Umbilical cord (tissue), 2 donors: ENCODE data around the gene GAS2L1. TPM values are rescaled to one million over a fixed set of nuclear protein-coding genes. Genes with fewer than 3 reads are reported as not detected.

ENCODE experiments used
- DNase-seq: peaks from one replicate; pipeline ENCODE4 v3.0.0-alpha.2; 2015; ENCODE audit warnings: low spot score
- total RNA-seq: library from RNA; depleted of rRNA; stranded (reverse); fragments of >200 nt; gene quantifications from one replicate; pipeline ENCODE4 v1.2.3, GENCODE V29; 2014; ENCODE audit warnings: low replicate concordance; ENCODE audit not compliant: insufficient read depth

Gene GAS2L1
- total RNA-seq, 1 donor from 2014 or later, result 1.7 TPM

DNA sequence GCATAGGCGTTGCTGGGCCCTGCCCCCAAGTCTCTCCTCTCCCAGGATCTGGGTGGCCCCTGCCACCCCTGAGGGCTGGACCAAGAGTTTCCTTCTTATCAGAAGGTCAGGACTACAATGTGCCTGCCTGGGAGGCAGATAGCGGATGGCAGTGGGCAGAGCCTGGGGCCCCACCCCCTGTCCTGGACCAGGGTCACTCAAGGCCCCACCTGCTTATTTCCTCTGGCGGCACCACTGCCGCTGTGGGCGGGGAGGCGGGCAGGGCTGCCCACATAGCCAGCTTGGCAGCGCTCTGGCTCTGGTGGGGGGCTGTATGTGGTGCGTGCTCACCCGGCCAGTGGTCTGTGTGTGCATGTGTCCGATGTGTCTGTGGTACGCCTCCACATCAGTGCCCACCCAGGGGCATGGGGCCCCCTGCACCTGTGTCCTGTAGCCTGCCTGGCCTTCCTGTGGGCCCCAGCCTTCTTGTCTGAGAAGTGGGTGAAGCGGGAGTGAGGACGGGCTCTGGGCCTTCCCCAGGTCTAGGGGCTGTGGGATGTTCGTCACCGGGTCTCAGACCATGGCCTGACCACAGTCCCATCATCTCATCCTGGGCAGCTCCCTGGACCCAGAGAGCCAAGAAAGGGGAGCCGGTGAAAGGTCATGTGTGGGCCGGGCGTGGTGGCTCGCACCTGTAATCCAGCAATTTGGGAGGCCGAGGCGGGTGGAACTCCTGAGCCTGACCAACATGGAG lies 3.0 kb downstream of the GAS2L1 start:
- DNase-seq, result no peak

DNA sequence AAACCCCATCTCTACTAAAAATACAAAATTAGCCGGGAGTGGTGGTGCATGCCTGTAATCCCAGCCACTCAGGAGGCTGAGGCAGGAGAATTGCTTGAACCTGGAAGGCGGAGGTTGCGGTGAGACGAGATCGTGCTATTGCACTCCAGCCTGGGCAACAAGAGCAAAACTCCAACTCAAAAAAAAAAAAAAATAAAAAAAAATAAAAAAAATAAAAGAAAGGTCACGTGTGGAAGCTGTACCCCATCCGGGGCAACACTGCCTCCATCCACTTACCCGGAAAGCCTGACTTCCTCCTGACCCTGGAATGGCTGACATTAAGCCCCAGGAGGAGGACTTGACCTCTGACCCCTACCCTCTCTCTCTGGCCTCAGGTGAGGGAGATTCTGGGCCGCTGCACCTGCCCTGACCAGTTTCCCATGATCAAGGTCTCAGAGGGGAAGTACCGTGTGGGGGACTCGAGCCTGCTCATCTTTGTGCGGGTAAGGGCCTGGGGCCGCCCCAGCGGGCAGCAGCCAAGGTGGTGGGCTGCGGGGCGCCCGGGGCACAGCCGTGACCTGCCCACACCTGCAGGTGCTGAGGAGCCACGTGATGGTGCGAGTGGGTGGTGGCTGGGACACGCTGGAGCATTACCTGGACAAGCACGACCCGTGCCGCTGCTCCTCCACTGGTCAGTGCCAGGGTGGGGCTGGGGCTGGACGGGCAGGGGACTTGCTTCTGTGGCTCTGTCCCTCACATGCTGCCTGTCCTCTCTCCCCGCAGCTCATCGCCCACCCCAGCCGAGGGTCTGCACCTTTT lies 3.8 kb downstream of the GAS2L1 start:
- DNase-seq, result no peak

- DNase-seq, result peak; percentile 98
Measured at GRCh38 chr22:29310863-29311339, 4.5 kb downstream of the GAS2L1 start.

- no peak for DNase-seq
Measured at GRCh38 chr22:29311464-29312217, 5.2 kb downstream of the GAS2L1 start.

DNA sequence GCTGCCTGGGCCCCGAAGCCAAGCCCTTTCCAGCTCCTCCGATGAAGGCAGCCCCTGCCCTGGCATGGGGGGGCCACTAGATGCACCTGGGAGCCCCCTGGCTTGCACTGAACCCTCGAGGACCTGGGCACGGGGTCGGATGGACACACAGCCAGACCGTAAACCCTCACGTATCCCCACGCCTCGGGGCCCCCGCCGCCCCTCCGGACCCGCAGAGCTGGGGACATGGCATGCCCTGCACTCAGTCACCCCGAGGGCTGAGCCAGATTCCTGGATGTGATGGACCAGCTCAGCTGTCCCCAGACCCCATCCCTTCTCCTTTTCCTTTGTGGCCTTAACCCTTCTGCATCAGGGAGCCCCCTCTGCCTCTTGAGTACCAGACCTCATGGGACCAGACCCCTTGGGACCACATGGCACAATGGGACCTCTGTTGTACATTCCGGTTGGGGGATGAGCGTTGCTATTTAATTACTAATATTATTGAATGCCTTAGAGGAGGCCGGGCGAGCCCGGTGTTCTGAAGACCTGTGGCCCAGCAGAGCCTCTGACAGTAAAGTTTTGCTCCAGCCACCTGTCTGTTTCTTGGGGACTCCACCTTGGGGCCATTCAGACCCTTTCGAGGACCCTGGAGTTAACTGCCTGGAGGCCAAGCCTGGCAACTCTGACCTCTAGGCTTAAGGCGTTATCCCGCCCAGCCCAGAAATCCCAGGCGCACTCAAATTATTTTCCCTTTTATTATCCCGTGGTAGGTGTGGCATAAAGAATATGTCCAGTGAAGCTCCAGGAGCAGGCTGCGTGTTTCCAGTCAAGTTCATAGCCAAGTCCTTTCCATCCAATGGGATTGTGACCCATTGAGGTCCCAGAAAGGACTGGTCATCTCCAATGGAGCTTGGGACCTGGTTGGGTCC lies 6.0 kb downstream of the GAS2L1 start:
- no peak for DNase-seq

- no peak for DNase-seq
Measured at GRCh38 chr22:29313126-29313575, 6.7 kb downstream of the GAS2L1 start.

- no peak for DNase-seq
Measured at GRCh38 chr22:29313576-29314466, 7.4 kb downstream of the GAS2L1 start.

DNA sequence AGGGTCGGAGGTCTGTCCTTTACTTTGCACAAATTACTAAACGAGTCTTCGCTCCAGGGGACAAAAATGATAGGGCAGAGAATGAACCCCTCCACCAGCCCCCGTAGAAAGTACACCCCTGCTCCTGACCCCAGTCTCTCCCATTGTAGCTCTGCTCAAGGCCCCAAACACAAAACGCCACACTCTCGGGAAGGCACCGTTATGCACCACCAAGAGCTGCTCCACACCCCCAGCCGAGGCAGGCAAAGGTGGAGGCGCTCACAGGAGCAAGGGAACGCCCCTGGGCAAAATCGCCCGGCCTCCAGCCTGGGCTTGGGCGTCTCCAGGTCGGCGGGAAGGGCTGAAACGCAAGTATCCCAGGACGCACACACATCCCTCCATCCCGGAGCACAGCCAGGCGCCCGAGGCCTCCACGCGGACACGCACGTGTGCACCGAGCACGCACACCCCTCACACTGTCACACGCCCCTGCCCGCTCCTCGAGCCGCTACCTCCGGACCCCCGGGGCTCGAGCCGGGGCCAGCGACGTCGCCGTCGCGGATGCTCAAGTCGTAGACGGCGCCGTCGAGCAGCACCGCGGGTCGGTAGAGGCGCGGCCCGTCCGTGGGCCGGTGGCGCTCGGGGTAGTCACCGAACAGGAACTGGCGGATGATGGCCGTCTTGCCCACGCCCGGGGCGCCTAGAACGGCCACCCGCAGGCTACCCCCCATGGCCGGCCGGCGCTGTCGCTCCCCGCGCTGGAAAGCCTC lies 8.3 kb downstream of the GAS2L1 start:
- DNase-seq, result no peak

DNA sequence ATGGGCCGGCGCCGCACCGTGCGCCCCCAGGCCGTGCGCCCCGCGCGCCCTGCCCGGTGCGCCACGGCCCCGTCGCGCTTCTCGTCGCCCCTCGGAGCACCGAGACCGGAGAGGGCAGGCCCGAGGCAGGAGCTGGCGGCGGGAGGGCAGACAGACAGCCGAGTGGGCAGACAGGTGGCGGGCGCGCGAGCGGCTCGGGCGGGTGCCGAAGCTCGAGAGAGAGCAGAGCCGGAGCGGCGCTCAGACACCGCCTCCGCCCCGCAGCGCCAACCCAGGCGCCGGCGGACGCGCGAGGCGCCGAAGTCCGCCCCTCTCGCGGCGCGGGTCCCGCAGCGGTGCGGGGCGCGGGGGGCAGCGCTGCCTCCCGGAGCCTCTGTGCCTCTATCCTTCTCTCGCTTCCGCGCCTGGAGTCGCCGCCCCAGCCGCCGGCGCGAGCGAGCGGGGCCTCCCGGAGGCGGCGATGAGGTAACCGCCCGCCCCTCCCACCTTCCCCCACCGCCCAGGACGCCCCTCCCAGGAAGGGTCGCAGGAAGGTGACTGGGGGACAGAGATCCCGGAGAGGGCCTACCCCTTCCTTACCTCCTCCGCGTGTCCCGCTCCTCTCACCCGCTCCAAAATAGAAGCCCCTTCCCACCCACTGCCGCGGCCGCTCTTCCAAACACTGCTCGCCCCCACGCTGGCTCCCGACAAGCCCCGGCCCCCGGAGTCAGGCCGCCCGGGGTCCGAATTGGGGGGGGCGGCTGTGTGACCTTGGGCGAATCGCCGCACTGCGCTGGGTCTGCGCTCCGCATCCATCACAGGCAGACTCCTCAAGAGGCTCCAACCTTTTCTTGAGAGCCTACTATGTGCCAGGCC lies 9.1 kb downstream of the GAS2L1 start, which contains the start of gene RASL10A:
Gene RASL10A (minus strand): TSS at position 412 of the 855 bp plus-strand sequence. CDS start 451 bp downstream, outside the sequence.
- no peak for DNase-seq

DNA sequence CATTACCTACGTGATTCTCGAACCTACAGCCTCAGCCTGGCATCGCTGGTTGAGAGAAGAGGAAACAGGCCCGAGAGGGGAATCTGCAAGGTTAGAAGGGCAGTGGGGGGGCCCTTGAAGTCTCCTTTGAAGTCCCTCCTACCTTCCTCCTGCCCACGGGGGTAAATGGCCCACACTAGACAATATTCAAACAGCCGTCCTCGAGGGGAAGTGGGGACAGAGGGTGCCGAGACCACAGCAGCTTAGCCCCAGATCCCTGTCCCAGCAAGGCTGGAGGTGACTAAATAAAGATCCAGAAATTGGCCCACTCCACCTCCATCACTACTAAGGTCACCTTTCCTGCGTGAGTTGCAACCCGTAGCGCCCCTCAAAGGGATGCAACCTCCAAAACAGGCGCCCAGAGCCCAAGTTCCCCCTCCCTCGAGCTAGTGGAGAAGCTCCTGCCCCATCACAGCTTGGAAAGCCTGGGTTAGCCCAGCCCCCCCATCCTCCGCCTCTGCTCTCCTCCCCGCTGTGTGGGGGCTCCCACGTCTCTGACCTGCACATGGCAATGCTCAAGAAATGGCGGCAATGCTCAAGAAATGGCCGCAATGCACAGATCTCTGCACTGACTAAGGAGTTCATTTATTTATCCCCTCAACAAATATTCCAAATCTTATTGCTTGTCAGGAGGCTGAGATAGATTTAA lies 9.8 kb downstream of the GAS2L1 start:
- DNase-seq, result no peak

- no peak for DNase-seq
Measured at GRCh38 chr22:29317827-29318454, 11.5 kb downstream of the GAS2L1 start.

DNA sequence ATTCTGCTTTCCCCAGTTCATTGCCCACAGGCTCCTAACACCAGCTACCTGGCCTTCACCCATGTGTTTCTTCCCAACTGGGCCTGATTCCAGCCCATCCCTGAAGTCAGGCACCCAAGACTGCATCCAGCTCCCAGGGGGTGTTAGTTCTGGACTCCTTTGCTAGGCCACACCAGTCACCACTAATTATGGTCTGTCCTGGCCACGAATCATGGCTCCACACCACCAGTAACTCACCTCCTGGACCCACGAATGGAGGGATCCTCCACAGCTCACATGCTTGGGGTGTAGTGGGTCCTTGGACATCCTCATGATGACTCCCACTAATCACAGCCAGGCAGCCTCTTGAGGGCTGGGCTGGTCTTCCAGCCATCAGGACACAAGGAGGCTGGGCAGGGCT lies 12.6 kb downstream of the GAS2L1 start:
- DNase-seq, result no peak

DNA sequence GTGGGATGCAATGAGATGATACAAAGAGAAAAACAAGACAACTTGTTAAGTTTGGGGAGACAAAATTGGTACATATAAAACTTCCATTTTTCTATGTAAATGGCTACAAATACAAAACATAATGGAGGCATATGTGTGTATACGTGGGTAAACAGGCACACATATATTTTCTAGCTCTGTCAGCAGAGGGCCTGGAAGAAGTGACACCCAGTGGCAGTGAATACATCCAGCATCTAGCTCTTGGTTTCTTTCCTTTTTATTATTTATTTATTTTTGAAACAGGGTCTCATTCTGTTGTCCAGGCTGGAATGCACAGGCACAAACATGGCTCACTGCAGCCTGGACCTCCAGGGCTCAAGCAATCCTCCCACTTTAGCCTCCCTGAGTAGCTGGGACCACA lies 14.1 kb downstream of the GAS2L1 start:
- DNase-seq, result no peak

DNA sequence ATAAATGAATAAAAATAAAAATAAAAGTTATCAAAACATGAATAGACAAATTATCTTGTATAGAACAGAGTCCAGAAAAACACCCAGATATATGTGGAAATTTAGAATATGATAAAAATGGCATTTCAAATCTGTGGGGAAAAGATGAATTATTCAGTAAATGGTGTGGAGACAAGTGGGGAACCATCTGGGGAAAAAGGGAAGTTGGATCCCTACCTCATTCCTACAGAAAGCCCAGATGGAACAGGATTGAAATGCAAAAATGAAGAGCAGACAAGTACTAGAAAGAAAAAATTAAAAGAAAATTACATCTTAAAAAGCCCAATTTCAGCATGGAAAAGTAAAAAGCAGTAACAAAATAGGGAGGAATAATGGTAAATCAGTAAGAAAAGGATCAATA lies 17.2 kb downstream of the GAS2L1 start:
- DNase-seq, result no peak

DNA sequence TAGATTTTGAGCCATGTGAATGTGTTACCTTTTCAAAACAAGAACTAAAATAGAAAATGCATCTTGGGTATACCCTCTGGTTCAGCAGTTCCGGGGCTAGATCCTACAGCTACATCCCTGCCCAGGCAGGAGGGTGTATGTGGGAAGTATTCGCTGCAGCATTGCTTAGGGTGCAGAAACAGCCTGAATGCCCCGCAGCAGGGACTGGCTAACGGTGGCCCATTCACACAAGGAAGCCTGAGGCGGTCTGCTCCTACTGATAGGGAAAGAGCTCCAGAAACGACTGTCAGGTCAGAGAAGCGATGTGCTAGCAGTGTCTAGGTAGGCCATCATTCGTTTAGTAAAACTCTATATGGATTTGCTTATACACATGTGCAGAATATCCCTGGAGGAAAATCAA lies 18.9 kb downstream of the GAS2L1 start:
- no peak for DNase-seq

GRCh38 chr22:29325785-29326315 lies 19.4 kb downstream of the GAS2L1 start:
- DNase-seq, result no peak

GRCh38 chr22:29326481-29326880 lies 20.0 kb downstream of the GAS2L1 start:
- DNase-seq, result no peak
